GM12892 (cell line): ENCODE results near the gene RNF8. TPM values are rescaled to one million over a fixed set of nuclear protein-coding genes. Genes with fewer than 3 reads are reported as not detected.
"Not testable (repeated sequence)": the region's sequence is repeated elsewhere in the genome, so short reads cannot be mapped to it uniquely, and the experiment has no call there.

ENCODE experiments used
- DNase-seq: peaks from one replicate; pipeline ENCODE4 v3.0.0; 2011; ENCODE audit not compliant: insufficient read length
- FAIRE-seq: peaks from 2 replicates; lab custom pipeline; 2011; peaks lifted over from hg19 to GRCh38; lab: Jason Lieb, UNC
- POLR2A ChIP-seq: IDR thresholded peaks from 2 replicates; pipeline ENCODE4 v1.6.1; 2011; ENCODE audit warnings: low read depth, low read length, control low read depth
- POLR2AphosphoS5 ChIP-seq: IDR thresholded peaks from 2 replicates; pipeline ENCODE4 v1.6.1; 2011; ENCODE audit warnings: low read depth, low read length, control low read depth
- TAF1 ChIP-seq: IDR thresholded peaks from 2 replicates; pipeline ENCODE4 v1.6.1; 2011; ENCODE audit warnings: low read depth, mild to moderate bottlenecking, control low read depth, low read length, borderline replicate concordance
- polyA plus RNA-seq: library from polyadenylated mRNA; unstranded; fragments of >200 nt; gene quantifications from one replicate; pipeline ENCODE4 v1.2.1, GENCODE V29; 2012; ENCODE audit warnings: missing spikeins, inconsistent platforms; ENCODE audit not compliant: missing spikeins

The RNF8 gene, protein sequence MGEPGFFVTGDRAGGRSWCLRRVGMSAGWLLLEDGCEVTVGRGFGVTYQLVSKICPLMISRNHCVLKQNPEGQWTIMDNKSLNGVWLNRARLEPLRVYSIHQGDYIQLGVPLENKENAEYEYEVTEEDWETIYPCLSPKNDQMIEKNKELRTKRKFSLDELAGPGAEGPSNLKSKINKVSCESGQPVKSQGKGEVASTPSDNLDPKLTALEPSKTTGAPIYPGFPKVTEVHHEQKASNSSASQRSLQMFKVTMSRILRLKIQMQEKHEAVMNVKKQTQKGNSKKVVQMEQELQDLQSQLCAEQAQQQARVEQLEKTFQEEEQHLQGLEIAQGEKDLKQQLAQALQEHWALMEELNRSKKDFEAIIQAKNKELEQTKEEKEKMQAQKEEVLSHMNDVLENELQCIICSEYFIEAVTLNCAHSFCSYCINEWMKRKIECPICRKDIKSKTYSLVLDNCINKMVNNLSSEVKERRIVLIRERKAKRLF
- 19.5 TPM for polyA plus RNA-seq

DNA sequence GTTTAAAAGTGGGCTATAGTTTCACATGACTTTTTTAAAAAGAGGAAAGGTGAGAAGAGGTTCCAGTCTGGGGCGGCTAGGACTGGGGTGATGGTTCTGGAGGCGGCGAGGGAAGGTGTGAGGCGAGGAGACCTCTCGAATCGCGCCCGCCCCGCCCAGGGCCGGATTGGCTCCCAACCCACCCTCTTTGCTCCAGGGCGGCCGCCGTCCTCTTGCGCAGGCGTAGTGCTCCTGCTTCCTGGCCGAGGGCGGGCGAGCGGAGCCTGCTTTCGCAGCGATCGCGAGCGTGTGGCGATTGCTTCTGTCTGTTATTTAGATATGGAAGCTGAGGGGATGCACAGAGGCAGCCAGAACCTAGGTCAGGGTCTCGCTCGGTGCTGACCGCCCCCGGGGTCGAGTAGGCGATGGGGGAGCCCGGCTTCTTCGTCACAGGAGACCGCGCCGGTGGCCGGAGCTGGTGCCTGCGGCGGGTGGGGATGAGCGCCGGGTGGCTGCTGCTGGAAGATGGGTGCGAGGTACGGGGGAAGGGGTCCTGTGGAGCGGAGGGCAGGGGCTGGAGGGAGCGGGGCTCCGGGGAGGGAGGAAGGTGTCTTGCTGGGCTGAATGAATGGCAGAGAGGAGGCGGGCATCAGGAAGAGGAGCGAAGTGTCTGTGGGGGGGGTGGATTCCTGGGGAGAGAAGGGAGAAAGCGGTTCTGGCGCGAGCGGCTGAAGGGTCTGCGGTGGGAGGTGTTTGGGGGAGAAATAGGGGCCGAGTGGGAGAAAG is at the start of gene RNF8:
Gene RNF8, plus strand, starts transcription at position 223 of the 765 bp plus-strand sequence. Its CDS starts 182 bp downstream, at position 405.
- DNase-seq (peak; percentile 99), FAIRE-seq (peak; percentile 98)
- TF ChIP-seq TAF1 (peak; percentile 70), POLR2A (peak; percentile 69), POLR2AphosphoS5 (peak; percentile 46; the same call in 1 of the 2 replicates)

DNA sequence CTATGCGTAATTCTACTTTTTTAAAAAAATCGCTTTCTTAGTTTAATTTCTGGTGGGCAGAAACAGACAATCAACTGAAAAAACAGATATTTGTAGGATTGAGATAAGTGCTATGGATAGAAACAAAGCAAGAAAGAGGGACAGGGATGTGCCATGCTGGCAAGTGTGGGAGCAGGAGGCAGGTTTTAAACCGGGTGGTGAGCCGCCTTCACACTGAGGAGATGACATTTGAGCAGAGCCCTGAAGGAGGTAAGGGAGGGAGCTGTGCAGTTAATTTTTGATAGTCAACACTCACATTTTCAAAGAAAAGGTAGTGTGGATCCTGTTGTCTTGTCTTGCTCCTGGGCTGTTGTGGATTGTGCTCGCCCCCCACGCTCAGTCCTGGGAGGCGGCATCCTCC is 49.0 kb upstream of the RNF8 start:
- no peak for FAIRE-seq
- DNase-seq: no peak
- TF ChIP-seq TAF1: no peak
- TF ChIP-seq POLR2AphosphoS5: no peak
- no peak for TF ChIP-seq POLR2A

DNA sequence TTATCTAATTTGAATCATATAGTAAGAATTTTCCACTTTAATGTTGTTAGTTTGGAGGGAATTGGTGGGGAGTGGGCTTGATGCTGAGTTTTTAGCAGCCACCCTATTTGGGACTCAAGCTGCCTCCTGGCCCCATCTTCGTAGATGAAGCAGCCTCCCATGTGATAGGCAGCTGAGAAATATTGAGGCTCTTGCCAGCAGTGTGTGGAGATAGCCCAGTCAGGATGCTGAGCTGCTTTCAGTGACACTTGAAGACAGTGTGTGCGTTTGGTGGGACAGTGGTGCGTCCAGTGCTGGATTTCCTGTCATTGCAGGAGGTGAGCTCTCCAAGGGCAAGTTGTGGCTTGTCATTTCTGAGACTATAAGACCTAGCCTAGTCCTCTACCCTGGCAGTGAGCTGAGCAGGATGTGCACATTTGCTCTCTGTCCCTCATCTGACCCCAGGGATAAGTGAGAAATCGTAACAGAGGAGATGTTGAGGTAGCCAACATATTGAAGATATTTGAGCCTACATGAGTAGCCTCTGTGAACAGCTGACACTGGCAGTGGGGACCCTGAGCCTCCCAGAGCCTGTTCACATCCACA is 47.9 kb upstream of the RNF8 start:
- FAIRE-seq (no peak), DNase-seq (no peak)
- TF ChIP-seq POLR2AphosphoS5 (no peak), POLR2A (no peak), TAF1 (no peak)

DNA sequence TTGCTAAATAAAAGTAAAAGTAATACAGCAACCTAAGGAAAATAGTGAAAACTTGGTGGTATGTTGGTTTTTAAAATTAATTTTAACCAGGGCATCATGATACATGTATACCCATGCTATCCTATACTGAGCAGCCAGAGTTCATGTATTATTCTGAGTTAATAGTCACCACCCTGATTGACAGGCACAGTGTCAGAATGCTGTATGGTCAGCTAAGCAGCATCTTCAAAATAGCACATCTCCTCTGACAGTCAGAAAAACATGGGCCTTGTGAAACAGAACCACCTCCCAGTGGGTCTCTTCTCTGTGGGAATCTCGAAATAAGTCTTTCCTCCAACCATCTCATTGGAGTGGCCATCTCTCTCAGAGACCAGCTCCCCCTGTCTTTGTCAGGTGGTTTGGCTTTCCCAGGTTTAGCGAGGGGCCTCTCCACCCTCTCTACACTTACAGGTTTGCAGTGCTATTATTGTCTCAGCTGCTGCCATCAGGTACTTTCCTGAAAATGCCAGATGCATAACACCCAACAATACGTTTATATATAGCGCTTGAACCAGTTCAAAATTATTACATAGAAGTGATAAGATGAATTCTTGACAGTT is 47.1 kb upstream of the RNF8 start:
- TF ChIP-seq TAF1 (no peak), POLR2AphosphoS5 (no peak), POLR2A (no peak)
- no peak for DNase-seq
- no peak for FAIRE-seq

DNA sequence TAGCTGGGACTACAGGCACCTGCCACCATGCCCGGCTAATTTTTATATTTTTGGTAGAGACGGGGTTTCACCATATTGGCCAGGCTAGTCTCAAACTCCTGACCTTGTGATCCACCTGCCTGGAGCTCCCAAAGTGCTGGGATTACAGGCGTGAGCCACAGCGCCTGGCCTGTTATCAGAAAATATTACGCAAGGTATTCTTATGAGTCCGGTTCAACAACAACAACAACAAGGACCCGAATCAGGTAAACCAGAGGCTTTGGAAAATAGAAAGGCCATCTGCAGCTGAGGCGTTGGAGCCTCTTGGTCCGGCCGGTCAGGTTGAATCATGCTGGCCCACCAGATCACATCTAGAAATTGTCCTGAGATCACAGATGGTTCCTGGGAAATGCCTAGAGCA is 46.3 kb upstream of the RNF8 start:
- not testable (repeated sequence) for DNase-seq, FAIRE-seq

DNA sequence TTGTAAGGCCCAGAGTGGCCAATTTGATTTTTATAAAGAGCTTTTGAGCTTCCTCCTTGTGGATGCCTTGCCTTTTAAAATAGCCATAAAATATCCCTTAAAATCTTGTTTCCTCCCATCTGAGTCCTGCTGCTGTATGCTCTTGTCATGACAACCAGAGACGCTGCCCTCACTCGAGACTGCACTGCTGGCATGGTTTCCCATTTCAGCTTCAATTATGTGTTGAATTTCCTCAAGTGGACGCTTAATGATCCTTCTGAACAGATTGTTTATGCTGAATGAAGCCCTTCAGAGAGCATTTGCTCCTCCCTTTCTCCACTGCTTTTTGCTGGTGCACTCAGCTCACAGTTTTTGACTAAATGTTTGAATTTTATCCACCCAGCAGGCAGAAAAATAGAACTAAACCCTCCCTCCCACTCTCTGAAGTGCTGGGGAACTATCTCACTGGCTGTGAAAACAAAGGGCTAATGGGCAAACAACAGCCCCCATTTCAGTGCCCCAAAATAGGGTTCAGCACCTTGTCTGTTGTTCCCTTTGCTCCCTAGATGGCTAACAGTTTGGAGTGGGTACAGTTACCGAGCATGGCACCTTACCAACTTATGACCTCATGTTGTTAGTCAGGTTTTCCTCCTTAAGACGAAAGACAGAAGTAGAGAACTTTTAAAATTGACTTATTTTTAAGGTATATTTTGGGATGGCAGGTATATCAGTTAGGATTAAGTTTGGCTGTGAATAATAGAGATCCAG is 45.5 kb upstream of the RNF8 start:
- FAIRE-seq: no peak
- TF ChIP-seq POLR2A (no peak), POLR2AphosphoS5 (no peak), TAF1 (no peak)
- no peak for DNase-seq

DNA sequence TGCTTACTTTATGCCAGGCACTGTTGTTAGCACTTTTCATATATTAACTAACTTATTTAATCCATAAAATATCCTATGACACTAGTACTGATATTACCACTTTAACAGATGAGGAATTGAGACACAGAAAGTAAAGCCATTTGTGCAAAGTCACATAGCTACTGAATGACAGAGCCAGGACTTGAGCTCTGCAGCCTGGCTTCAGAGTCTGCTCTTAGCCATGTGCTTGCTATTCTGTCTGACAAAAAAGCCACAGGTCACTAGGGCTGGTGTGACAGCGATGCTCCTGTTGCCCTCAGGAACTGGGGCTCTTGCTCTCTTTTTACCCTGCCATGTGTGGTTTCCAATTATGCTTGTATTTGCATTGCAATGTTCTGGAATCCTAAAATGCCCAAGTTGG is 44.7 kb upstream of the RNF8 start:
- DNase-seq (no peak), FAIRE-seq (no peak)

DNA sequence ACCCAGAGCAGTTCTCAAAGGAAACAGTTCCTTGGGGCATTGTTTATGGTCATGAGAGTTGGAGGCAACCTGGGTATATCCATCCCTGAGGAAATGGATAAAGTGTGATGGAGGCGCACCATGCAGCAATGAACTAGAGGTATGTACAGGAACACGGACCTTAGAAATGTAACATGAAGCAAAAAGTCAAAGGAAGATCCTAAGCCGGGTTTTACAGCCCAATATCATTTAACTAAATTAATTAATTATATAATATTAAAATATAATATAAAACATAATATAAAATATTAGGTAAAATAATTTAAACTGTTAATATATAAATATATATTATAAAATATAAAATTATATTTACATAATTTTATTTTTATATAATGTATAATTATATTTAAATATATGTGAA is 44.1 kb upstream of the RNF8 start:
- no peak for DNase-seq
- no peak for FAIRE-seq
- no peak for TF ChIP-seq POLR2A
- no peak for TF ChIP-seq TAF1
- TF ChIP-seq POLR2AphosphoS5: no peak

More for the DNA sequence above, 44.7 kb upstream of the RNF8 start:
- TF ChIP-seq TAF1 (no peak), POLR2AphosphoS5 (no peak), POLR2A (no peak)

DNA sequence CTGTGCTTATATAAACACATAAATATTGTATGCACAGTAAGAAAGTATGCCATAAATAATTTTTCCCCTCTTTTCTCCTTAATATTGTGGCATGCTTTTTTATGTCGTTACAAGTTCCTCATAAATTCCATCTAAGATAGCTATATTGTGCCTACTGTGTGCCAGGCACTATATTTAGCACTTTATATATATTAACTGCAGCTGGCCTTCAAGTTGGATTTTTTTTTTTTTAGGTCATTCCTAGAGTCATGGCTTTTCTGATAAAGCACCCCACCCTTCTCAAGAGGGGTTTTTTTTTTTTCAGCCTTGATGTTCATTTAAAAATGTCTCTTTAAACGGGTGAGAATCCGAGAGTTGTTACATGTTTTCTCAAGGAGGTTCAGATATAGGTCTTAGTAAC is 42.8 kb upstream of the RNF8 start:
- no peak for FAIRE-seq
- TF ChIP-seq POLR2A (no peak), TAF1 (no peak), POLR2AphosphoS5 (no peak)

DNA sequence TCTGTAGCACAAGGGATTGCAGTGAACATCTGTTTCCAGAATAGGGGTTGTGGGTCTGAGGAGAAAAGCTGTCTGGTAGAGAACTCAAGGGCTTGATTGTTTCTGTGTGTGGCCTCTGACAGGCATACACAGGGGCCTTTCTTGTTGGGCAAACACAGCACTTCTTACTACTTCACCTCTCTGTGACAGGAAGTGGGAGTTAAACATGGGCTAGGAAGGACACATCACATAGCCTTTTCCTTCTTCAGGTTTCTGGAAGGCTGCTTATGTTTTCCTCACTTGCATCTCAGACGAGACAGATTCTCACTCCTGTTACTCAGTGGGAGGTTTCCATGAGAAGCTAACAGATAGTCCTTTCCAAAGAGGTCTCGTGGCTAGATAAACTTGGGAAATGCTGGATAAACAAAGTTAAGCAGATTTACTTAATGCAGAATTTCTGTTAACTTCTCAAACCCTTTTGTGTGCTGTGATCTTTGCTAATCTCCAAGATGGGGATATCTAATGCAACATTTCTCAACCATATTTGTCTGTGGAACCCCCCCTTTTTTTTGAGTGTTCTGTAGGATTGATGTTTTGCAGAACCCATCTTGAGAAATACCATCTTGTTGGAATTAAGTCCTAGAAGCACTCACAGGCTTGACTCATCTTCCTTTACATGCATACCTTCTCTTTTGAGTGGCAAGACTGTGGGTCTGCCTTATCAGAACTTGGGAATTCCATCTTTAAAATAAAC is 41.9 kb upstream of the RNF8 start:
- DNase-seq (no peak), FAIRE-seq (no peak)
- no peak for TF ChIP-seq TAF1
- TF ChIP-seq POLR2A: no peak
- no peak for TF ChIP-seq POLR2AphosphoS5

More for the DNA sequence above, 42.8 kb upstream of the RNF8 start:
- DNase-seq: no peak
